KMS-11 (cell line): Measurements from ENCODE around the gene NUP98.

Source experiments
- H2AFZ ChIP-seq: fragments of 200-600 bp; sonication (generic); 2 replicates; pipeline ENCODE4 v1.6.1; 2016; ENCODE audit warnings: antibody characterized with exemption, mixed run types, low read depth
- H3K27ac ChIP-seq: fragments of 200-600 bp; sonication (generic); 2 replicates; pipeline ENCODE4 v1.6.1; 2016; ENCODE audit warnings: mild to moderate bottlenecking, mixed run types
- H3K27me3 ChIP-seq: fragments of 200-600 bp; sonication (generic); 2 replicates; pipeline ENCODE4 v1.6.1; 2017; ENCODE audit warnings: mild to moderate bottlenecking, low read depth, mixed run types, moderate library complexity; ENCODE audit not compliant: insufficient read depth
- H3K36me3 ChIP-seq: fragments of 200-600 bp; sonication (generic); 2 replicates; pipeline ENCODE4 v1.6.1; 2017; ENCODE audit warnings: mild to moderate bottlenecking, mixed run types; ENCODE audit not compliant: insufficient read depth
- H3K4me1 ChIP-seq: fragments of 200-600 bp; sonication (generic); 2 replicates; pipeline ENCODE4 v1.6.1; 2016; ENCODE audit warnings: mild to moderate bottlenecking, low read depth, mixed run types; ENCODE audit not compliant: poor library complexity, severe bottlenecking
- H3K4me2 ChIP-seq: fragments of 200-600 bp; sonication (generic); 2 replicates; pipeline ENCODE4 v1.7.0; 2016; ENCODE audit warnings: mild to moderate bottlenecking, mixed run types
- H3K4me3 ChIP-seq: fragments of 200-600 bp; sonication (generic); IDR thresholded peaks from 2 replicates; pipeline ENCODE4 v1.6.1; 2017; ENCODE audit warnings: low read depth, low read length, mixed read lengths; ENCODE audit not compliant: insufficient read depth
- H3K79me2 ChIP-seq: fragments of 200-600 bp; sonication (generic); 2 replicates; pipeline ENCODE4 v1.6.1; 2016; ENCODE audit warnings: low read depth, mixed run types; ENCODE audit not compliant: insufficient read depth
- H3K9ac ChIP-seq: fragments of 200-600 bp; sonication (generic); 2 replicates; pipeline ENCODE4 v1.6.1; 2016; ENCODE audit warnings: mild to moderate bottlenecking, mixed run types
- H4K20me1 ChIP-seq: fragments of 200-600 bp; sonication (generic); 2 replicates; pipeline ENCODE4 v1.6.1; 2016; ENCODE audit warnings: mild to moderate bottlenecking, mixed run types; ENCODE audit not compliant: insufficient read depth
- TF ChIP-seq, protein P1 (sequence below): fragments of 200-600 bp; sonication (generic); conservative IDR thresholded peaks from 2 replicates; pipeline ENCODE4 v1.6.1; 2017; ENCODE audit warnings: low read depth, mild to moderate bottlenecking, antibody characterized with exemption, low read length, moderate library complexity, mixed read lengths

The NUP98 gene

DNA sequence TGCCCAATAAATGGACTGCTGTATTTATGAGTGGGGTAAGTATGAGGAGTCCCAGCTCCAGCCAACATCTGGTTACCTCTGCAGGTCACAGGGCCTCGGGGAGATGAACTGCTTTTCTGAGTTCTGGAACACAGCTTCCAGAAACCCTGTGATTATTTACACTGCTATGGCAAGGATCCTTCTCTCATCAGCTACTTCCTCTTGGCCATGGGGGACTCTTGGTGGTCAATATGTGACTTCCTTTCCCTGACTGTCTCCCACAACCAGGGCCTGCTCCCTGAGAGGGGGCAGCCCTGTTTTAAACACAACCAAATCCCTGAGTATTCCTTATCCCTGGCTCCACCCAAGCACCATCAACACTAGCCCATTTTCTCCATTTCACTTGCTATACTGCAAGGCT, 33.4 kb upstream of the NUP98 start:
- no peaks in the 10 kb centered on the region for H3K27me3 ChIP-seq
- 0 out of 2 replicates have a peak, but pooled peaks cover 3% of the 10 kb centered on the region for H4K20me1 ChIP-seq
- H3K79me2 ChIP-seq = peaks cover 19% of the 10 kb centered on the region; the same call in 1 of the 2 replicates
- TF ChIP-seq, protein P1, sequence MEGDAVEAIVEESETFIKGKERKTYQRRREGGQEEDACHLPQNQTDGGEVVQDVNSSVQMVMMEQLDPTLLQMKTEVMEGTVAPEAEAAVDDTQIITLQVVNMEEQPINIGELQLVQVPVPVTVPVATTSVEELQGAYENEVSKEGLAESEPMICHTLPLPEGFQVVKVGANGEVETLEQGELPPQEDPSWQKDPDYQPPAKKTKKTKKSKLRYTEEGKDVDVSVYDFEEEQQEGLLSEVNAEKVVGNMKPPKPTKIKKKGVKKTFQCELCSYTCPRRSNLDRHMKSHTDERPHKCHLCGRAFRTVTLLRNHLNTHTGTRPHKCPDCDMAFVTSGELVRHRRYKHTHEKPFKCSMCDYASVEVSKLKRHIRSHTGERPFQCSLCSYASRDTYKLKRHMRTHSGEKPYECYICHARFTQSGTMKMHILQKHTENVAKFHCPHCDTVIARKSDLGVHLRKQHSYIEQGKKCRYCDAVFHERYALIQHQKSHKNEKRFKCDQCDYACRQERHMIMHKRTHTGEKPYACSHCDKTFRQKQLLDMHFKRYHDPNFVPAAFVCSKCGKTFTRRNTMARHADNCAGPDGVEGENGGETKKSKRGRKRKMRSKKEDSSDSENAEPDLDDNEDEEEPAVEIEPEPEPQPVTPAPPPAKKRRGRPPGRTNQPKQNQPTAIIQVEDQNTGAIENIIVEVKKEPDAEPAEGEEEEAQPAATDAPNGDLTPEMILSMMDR = no peak
- H3K9ac ChIP-seq = no peak overlapping the region
- H3K4me1 ChIP-seq = peaks cover 9% of the 10 kb centered on the region
- no peaks in the 10 kb centered on the region for H3K36me3 ChIP-seq
- no peak overlapping the region for H2AFZ ChIP-seq
- no peak overlapping the region for H3K27ac ChIP-seq
- no peak overlapping the region for H3K4me3 ChIP-seq
- no peak overlapping the region for H3K4me2 ChIP-seq

DNA sequence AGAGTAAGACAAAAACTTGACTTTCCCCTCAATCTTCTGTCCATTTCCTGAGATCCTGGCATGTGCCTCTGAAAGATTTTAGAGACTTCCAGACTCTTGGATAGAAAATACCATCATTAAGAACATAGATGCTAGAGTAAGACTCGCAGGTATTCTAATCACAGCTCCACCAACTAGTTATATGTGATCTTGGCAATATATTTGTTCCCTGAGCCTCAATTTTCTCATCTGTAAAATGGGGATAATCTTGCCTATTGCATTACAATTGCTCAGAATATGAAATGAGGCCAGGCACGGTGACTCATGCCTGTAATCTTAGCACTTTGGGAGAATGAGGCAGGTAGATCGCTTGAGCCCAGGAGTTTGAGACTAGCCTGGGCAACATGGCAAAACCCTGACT, 32.7 kb upstream of the NUP98 start:
- no peak overlapping the region for H2AFZ ChIP-seq
- no peaks in the 10 kb centered on the region for H4K20me1 ChIP-seq
- TF ChIP-seq, protein P1 = no peak
- peaks cover 4% of the 10 kb centered on the region for H3K4me1 ChIP-seq
- H3K9ac ChIP-seq = no peak overlapping the region
- no peak overlapping the region for H3K27ac ChIP-seq
- peaks cover 19% of the 10 kb centered on the region; the same call in 1 of the 2 replicates for H3K79me2 ChIP-seq
- H3K27me3 ChIP-seq = no peaks in the 10 kb centered on the region
- no peak overlapping the region for H3K4me2 ChIP-seq
- no peaks in the 10 kb centered on the region for H3K36me3 ChIP-seq
- H3K4me3 ChIP-seq = no peak overlapping the region

DNA sequence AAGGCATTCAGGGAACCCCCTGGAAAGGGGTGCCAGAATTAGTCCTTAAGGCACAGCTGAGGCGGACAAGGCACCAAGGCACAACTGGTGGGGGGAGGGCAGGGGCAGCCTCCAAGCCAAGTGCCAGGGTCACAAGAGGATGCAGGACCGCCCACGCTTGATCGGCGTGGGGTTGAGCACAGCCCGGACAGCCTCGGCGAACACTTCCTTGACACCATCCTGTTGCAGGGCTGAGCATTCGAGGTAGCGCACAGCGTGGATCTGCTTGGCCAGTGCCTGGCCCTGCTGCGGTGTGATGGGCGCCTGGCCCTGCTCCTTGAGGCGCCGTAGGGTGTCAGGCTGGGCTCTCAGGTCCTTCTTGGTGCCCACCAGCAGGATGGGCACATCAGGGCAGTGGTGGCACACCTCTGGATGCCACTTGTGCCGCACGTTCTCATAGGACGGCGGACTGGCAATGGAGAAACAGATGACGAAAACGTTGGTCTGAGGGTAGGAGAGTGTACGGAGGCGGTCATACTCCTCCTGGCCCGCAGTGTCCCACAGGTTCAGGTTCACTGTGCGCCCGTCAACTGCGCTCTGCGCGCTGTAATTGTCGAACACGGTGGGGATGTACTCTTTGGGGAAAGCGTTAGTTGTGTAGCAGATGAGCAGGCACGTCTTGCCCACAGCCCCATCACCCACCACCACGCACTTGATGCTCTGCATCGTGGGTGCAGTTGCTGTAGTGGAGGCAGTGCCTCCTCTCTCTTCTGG, 30.3 kb upstream of the NUP98 start:
- no peak overlapping the region for H3K4me2 ChIP-seq
- H3K79me2 ChIP-seq = peaks cover under 1% of the 10 kb centered on the region; the same call in 1 of the 2 replicates

DNA sequence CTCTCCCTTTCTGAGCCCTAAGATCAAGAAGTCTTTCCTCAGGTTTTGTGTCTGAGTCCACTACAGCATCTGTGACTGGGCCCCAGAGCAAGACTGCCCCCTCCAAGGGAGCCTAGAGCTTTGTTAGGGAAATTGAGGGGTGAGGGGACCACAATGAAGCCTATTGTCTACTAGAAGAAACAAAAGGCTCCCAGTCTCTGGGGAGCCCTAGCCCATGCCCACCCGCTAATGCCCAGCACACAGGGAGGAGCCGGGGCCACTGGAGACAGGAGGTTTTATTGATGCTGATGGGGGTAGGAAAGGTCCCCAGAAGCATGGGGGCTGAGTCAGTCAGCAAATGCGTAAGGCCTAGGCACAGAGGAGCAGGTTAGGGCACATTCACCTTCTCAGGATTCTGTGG, 29.4 kb upstream of the NUP98 start:
- TF ChIP-seq, protein P1 = no peak

More for the DNA sequence above, 30.3 kb upstream of the NUP98 start:
- Histone ChIP-seq H3K27me3 (no peaks in the 10 kb centered on the region), H3K36me3 (no peaks in the 10 kb centered on the region), H4K20me1 (no peaks in the 10 kb centered on the region), H3K4me1 (no peaks in the 10 kb centered on the region), H2AFZ (no peak overlapping the region), H3K9ac (no peak overlapping the region), H3K27ac (no peak overlapping the region), H3K4me3 (no peak overlapping the region)
- TF ChIP-seq, protein P1 = no peak

More for the DNA sequence above, 29.4 kb upstream of the NUP98 start:
- H3K4me1 ChIP-seq = no peaks in the 10 kb centered on the region
- no peaks in the 10 kb centered on the region for H3K79me2 ChIP-seq
- no peak overlapping the region for H3K27ac ChIP-seq
- no peaks in the 10 kb centered on the region for H3K36me3 ChIP-seq
- H3K4me3 ChIP-seq = no peak overlapping the region
- no peak overlapping the region for H3K9ac ChIP-seq
- H4K20me1 ChIP-seq = no peaks in the 10 kb centered on the region
- no peak overlapping the region for H3K4me2 ChIP-seq
- H3K27me3 ChIP-seq = no peaks in the 10 kb centered on the region
- no peak overlapping the region for H2AFZ ChIP-seq
